H9 (cell line): ENCODE results near the gene LETM1. TPM values are rescaled to one million over a fixed set of nuclear protein-coding genes. Genes with fewer than 3 reads are reported as not detected.

ENCODE experiments used
- DNase-seq: peaks from one replicate; pipeline ENCODE4 v3.0.0-alpha.2; 2017
- H2AFZ ChIP-seq: one replicate; pipeline ENCODE4 v1.6.1; 2013; ENCODE audit warnings: mild to moderate bottlenecking, low read length, control low read depth, moderate library complexity
- H2AK5ac ChIP-seq: 2 replicates; pipeline ENCODE4 v1.6.1; 2013; ENCODE audit warnings: low read length, control low read depth, mixed read lengths; ENCODE audit not compliant: insufficient read length
- H2BK120ac ChIP-seq: one replicate; pipeline ENCODE4 v1.6.1; 2013; ENCODE audit warnings: low read depth, mild to moderate bottlenecking, low read length, control low read depth, inconsistent platforms; ENCODE audit not compliant: poor library complexity, severe bottlenecking
- H2BK12ac ChIP-seq: 2 replicates; pipeline ENCODE4 v1.6.1; 2013; ENCODE audit warnings: low read length, control low read depth, mixed read lengths, low read depth; ENCODE audit not compliant: insufficient read length
- H2BK15ac ChIP-seq: 2 replicates; pipeline ENCODE4 v1.6.1; 2013; ENCODE audit warnings: low read depth, low read length, control low read depth
- H2BK20ac ChIP-seq: one replicate; pipeline ENCODE4 v1.6.1; 2013; ENCODE audit warnings: low read depth, mild to moderate bottlenecking, low read length, control low read depth, inconsistent platforms; ENCODE audit not compliant: poor library complexity, severe bottlenecking
- H2BK5ac ChIP-seq: 2 replicates; pipeline ENCODE4 v1.6.1; 2013; ENCODE audit warnings: low read length, control low read depth, mixed read lengths; ENCODE audit not compliant: insufficient read length
- H3K14ac ChIP-seq: 2 replicates; pipeline ENCODE4 v1.6.1; 2013; ENCODE audit warnings: low read length, control low read depth; ENCODE audit not compliant: insufficient read depth
- H3K18ac ChIP-seq: 2 replicates; pipeline ENCODE4 v1.6.1; 2013; ENCODE audit warnings: low read depth, mild to moderate bottlenecking, mixed read lengths, low read length, control low read depth; ENCODE audit not compliant: insufficient read length
- H3K23ac ChIP-seq: 2 replicates; pipeline ENCODE4 v1.6.1; 2013; ENCODE audit warnings: low read length, control low read depth, mixed read lengths, low read depth; ENCODE audit not compliant: insufficient read length
- H3K23me2 ChIP-seq: 2 replicates; pipeline ENCODE4 v1.6.1; 2013; ENCODE audit warnings: low read depth, mild to moderate bottlenecking, mixed read lengths, low read length, control low read depth; ENCODE audit not compliant: insufficient read length, poor library complexity, severe bottlenecking
- H3K27ac ChIP-seq: 2 replicates; pipeline ENCODE4 v1.5.1; 2013; ENCODE audit warnings: low read length, control low read depth, mixed read lengths, low read depth; ENCODE audit not compliant: insufficient read length
- H3K27me3 ChIP-seq: 2 replicates; pipeline ENCODE4 v1.6.1; 2013; ENCODE audit warnings: low read length, control low read depth, inconsistent platforms; ENCODE audit not compliant: insufficient read depth
- H3K4ac ChIP-seq: 2 replicates; pipeline ENCODE4 v1.6.1; 2013; ENCODE audit warnings: low read depth, mild to moderate bottlenecking, control low read depth, inconsistent platforms, low read length, moderate library complexity
- H3K4me1 ChIP-seq: 2 replicates; pipeline ENCODE4 v1.6.1; 2013; ENCODE audit warnings: low read length, control low read depth, inconsistent platforms; ENCODE audit not compliant: insufficient read depth
- H3K4me2 ChIP-seq: 2 replicates; pipeline ENCODE4 v1.6.1; 2013; ENCODE audit warnings: low read length, control low read depth, mixed read lengths; ENCODE audit not compliant: insufficient read length, insufficient read depth
- H3K56ac ChIP-seq: 2 replicates; pipeline ENCODE4 v1.6.1; 2013; ENCODE audit warnings: low read depth, mild to moderate bottlenecking, mixed read lengths, low read length, control low read depth; ENCODE audit not compliant: insufficient read length
- H3K79me1 ChIP-seq: 2 replicates; pipeline ENCODE4 v1.6.1; 2013; ENCODE audit warnings: low read depth, mild to moderate bottlenecking, moderate library complexity, low read length, control low read depth, inconsistent platforms; ENCODE audit not compliant: insufficient read depth, poor library complexity, severe bottlenecking
- H3K79me2 ChIP-seq: 2 replicates; pipeline ENCODE4 v1.6.1; 2013; ENCODE audit warnings: low read length, control low read depth, inconsistent platforms; ENCODE audit not compliant: insufficient read depth
- H3K9ac ChIP-seq: 2 replicates; pipeline ENCODE4 v1.6.1; 2013; ENCODE audit warnings: low read length, control low read depth, mixed read lengths; ENCODE audit not compliant: insufficient read length; ENCODE audit errors: extremely low read depth
- H3K9me3 ChIP-seq: one replicate; pipeline ENCODE4 v1.6.1; 2013; ENCODE audit warnings: low read depth, low read length, inconsistent platforms; ENCODE audit not compliant: control insufficient read depth
- H3T11ph ChIP-seq: one replicate; pipeline ENCODE4 v1.6.1; 2013; ENCODE audit warnings: mild to moderate bottlenecking, low read length, control low read depth, inconsistent platforms
- H4K20me1 ChIP-seq: one replicate; pipeline ENCODE4 v1.6.1; 2013; ENCODE audit not compliant: control insufficient read depth, insufficient read length, insufficient read depth
- H4K5ac ChIP-seq: 2 replicates; pipeline ENCODE4 v1.6.1; 2013; ENCODE audit warnings: low read depth, mild to moderate bottlenecking, mixed read lengths, low read length, control low read depth; ENCODE audit not compliant: insufficient read length
- H4K8ac ChIP-seq: replicated peaks from 2 replicates; pipeline ENCODE4 v1.6.1; 2013; ENCODE audit warnings: low read length, control low read depth, mixed read lengths, low read depth; ENCODE audit not compliant: insufficient read length
- H4K91ac ChIP-seq: 2 replicates; pipeline ENCODE4 v1.6.1; 2013; ENCODE audit warnings: low read depth, mild to moderate bottlenecking, moderate library complexity, mixed read lengths, low read length, control low read depth; ENCODE audit not compliant: insufficient read length
- H3K27ac Mint-ChIP-seq, 3 experiments: 2 replicates in 2 of 3; 3 replicates in 1 of 3; pipeline ENCODE4 v1.8.0; 2020 to 2021; ENCODE audit warnings: mixed read lengths in 3 of 3, mild to moderate bottlenecking in 1 of 3, moderate library complexity in 1 of 3
- H3K27me3 Mint-ChIP-seq: 2 replicates; pipeline ENCODE4 v1.8.0; 2021; ENCODE audit warnings: low read depth, mild to moderate bottlenecking, moderate library complexity, mixed read lengths
- H3K36me3 Mint-ChIP-seq, 3 experiments: 2 replicates in 2 of 3; 3 replicates in 1 of 3; pipeline ENCODE4 v1.8.0; 2020 to 2021; ENCODE audit warnings: low read depth in 3 of 3, mixed read lengths in 3 of 3; ENCODE audit not compliant: insufficient read depth in 1 of 3
- H3K4me1 Mint-ChIP-seq, 2 experiments: 2 replicates each; pipeline ENCODE4 v1.8.0; 2020; ENCODE audit warnings: mixed read lengths in 2 of 2
- H3K4me3 Mint-ChIP-seq, 2 experiments: 2 replicates in 1 of 2; 3 replicates in 1 of 2; pipeline ENCODE4 v1.8.0; 2020 to 2021; ENCODE audit warnings: mild to moderate bottlenecking in 2 of 2, mixed read lengths in 2 of 2, moderate library complexity in 1 of 2
- H3K9me3 Mint-ChIP-seq, 2 experiments: 2 replicates in 1 of 2; 3 replicates in 1 of 2; pipeline ENCODE4 v1.8.0; 2020; ENCODE audit warnings: mild to moderate bottlenecking in 2 of 2, mixed read lengths in 2 of 2, moderate library complexity in 1 of 2
- WGBS: extraction: QIAGEN DNeasy Blood & Tissue Kit; methylation state at CpG from one replicate; pipeline ENCODE4 v1.1.7; 2013; ENCODE audit warnings: missing lambda C conversion rate, low lambda C conversion rate, mixed read lengths; ENCODE audit not compliant: insufficient read length; ENCODE audit errors: extremely low coverage; 5-methylcytosine and 5-hydroxymethylcytosine counted together
- long read RNA-seq: library from polyadenylated mRNA; unstranded; transcript quantifications from one replicate; pipeline ENCODE4 v2.0.0, GENCODE V29; 2020
- total RNA-seq: library from RNA; stranded (reverse); gene quantifications from 2 replicates; pipeline ENCODE4 v1.2.1, GENCODE V29; 2021
- TF ChIP-seq, protein P1 (sequence below): fragments of 200-600 bp; sonication (generic); conservative IDR thresholded peaks from 3 replicates; pipeline ENCODE4 v1.8.0; 2021; ENCODE audit warnings: antibody characterized with exemption, mild to moderate bottlenecking

LETM1 gene
- 41.3 and 43.4 TPM in 2 replicates for total RNA-seq
- long read RNA-seq, full-length matches to known transcripts, result 26 of 54 reads
- long read RNA-seq, partial matches to known transcripts, result 19 of 54 reads
- long read RNA-seq, other reads (novel, unspliced or antisense), result 9 of 54 reads

DNA sequence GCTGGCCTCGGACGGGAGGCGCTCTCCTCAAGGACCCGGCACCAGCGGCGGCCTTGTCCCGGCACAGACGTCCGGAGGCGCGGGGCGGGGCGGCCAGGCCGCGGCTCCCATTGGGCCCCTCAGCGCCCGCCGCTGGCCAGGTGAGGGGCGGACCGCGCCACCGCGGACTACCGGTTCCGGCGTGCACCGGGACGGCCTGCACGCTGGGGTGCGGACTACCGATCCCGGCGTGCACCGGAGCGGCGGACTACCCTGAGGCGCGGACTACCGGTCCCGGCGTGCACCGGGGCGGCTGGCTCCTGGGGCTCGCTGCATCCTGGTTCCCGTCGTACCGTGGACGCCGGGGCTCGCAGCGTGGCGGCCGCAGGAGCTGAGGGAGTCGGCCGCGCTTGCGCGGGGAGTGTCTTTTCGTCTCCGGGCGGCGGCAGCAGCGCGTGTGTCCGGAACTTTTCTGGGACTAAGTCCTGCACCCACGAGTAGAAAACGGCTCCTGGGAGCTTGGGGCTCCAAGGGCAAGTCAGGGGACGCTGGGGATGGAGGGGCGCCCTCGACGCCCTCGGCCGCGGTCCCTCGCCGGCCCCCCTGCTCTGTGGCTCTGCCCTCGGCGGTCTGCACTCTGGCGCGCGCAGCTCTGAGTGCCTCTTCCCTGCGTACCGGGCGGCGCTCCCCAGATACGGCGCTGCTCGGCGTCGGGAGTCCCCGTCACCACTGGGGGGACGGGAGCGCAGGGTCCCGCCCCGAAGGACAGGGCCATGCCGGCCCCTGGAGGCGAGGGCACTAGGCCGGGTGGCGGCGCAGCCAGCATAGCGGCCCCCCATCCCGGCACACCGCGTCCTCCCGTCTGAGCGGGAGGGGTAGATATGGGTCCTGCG is at the start of gene LETM1:
Gene LETM1, minus strand, starts transcription at position 86 of the 872 bp plus-strand sequence. CDS start 206 bp downstream, outside the sequence.
- Histone ChIP-seq H2BK120ac (no peak within 1 kb of the TSS), H3K27me3 (peaks cover 42% of the 10 kb centered on the region), H3K23ac (no peak within 1 kb of the TSS), H2BK15ac (no peak within 1 kb of the TSS), H3K18ac (no peak within 1 kb of the TSS), H4K5ac (no peak within 1 kb of the TSS), H3K4me2 (peak within 1 kb of the TSS; percentile 61), H3K27ac (no peak within 1 kb of the TSS), H3K9ac (peak within 1 kb of the TSS; percentile 62), H2AFZ (no peak within 1 kb of the TSS), H3K9me3 (no peaks in the 10 kb centered on the region), H4K20me1 (no peaks in the 10 kb centered on the region), H3K79me1 (no peaks in the 10 kb centered on the region), H3T11ph (no peak within 1 kb of the TSS), H2BK20ac (no peak within 1 kb of the TSS), H3K14ac (peak within 1 kb of the TSS; percentile 58; the same call in 1 of the 2 replicates), H4K91ac (no peak within 1 kb of the TSS), H3K4me1 (no peaks in the 10 kb centered on the region), H3K56ac (no peak within 1 kb of the TSS), H2BK12ac (no peak within 1 kb of the TSS), H2BK5ac (no peak within 1 kb of the TSS), H3K23me2 (peaks cover 13% of the 10 kb centered on the region), H3K79me2 (no peaks in the 10 kb centered on the region; the same call in 1 of the 2 replicates), H2AK5ac (no peak within 1 kb of the TSS), H3K4ac (no peak within 1 kb of the TSS), H4K8ac (no peak within 1 kb of the TSS)
- WGBS, result no CpG with 5 or more reads among the region's 107 CpGs
- TF ChIP-seq, protein P1, sequence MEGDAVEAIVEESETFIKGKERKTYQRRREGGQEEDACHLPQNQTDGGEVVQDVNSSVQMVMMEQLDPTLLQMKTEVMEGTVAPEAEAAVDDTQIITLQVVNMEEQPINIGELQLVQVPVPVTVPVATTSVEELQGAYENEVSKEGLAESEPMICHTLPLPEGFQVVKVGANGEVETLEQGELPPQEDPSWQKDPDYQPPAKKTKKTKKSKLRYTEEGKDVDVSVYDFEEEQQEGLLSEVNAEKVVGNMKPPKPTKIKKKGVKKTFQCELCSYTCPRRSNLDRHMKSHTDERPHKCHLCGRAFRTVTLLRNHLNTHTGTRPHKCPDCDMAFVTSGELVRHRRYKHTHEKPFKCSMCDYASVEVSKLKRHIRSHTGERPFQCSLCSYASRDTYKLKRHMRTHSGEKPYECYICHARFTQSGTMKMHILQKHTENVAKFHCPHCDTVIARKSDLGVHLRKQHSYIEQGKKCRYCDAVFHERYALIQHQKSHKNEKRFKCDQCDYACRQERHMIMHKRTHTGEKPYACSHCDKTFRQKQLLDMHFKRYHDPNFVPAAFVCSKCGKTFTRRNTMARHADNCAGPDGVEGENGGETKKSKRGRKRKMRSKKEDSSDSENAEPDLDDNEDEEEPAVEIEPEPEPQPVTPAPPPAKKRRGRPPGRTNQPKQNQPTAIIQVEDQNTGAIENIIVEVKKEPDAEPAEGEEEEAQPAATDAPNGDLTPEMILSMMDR, result no peak; the same call in 2 of the 3 replicates
- Mint-ChIP-seq H3K27me3 (peaks cover 59% of the 10 kb centered on the region), H3K4me1 (peaks cover 15 to 20% of the 10 kb centered on the region in 2 experiments), H3K27ac (no peak within 1 kb of the TSS), H3K9me3 (no peaks in the 10 kb centered on the region), H3K4me3 (peak within 1 kb of the TSS; percentile 72 to 84), H3K36me3 (peaks cover 5 to 7% (median 6%) of the 10 kb centered on the region in 3 experiments; a peak in 6 of 7 replicates)
- peak; percentile 95 for DNase-seq
